SH-SY5Y (cell line): ENCODE results near the gene PTPRC.

ENCODE experiments used
- GATA2 ChIP-seq: IDR thresholded peaks from 2 replicates; pipeline ENCODE4 v1.6.1; 2011; ENCODE audit warnings: mild to moderate bottlenecking, low read depth, low read length
- GATA3 ChIP-seq: IDR thresholded peaks from 2 replicates; pipeline ENCODE4 v1.6.1; 2011; ENCODE audit warnings: low read depth, mild to moderate bottlenecking, low read length, moderate library complexity

PTPRC gene, protein sequence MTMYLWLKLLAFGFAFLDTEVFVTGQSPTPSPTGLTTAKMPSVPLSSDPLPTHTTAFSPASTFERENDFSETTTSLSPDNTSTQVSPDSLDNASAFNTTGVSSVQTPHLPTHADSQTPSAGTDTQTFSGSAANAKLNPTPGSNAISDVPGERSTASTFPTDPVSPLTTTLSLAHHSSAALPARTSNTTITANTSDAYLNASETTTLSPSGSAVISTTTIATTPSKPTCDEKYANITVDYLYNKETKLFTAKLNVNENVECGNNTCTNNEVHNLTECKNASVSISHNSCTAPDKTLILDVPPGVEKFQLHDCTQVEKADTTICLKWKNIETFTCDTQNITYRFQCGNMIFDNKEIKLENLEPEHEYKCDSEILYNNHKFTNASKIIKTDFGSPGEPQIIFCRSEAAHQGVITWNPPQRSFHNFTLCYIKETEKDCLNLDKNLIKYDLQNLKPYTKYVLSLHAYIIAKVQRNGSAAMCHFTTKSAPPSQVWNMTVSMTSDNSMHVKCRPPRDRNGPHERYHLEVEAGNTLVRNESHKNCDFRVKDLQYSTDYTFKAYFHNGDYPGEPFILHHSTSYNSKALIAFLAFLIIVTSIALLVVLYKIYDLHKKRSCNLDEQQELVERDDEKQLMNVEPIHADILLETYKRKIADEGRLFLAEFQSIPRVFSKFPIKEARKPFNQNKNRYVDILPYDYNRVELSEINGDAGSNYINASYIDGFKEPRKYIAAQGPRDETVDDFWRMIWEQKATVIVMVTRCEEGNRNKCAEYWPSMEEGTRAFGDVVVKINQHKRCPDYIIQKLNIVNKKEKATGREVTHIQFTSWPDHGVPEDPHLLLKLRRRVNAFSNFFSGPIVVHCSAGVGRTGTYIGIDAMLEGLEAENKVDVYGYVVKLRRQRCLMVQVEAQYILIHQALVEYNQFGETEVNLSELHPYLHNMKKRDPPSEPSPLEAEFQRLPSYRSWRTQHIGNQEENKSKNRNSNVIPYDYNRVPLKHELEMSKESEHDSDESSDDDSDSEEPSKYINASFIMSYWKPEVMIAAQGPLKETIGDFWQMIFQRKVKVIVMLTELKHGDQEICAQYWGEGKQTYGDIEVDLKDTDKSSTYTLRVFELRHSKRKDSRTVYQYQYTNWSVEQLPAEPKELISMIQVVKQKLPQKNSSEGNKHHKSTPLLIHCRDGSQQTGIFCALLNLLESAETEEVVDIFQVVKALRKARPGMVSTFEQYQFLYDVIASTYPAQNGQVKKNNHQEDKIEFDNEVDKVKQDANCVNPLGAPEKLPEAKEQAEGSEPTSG (N-terminal part only)

GRCh38 chr1:198638894-198639635 lies at the start of gene PTPRC:
PTPRC (plus strand) TSS chr1:198639040; CDS start chr1:198639269, 229 bp downstream.
- no peak for TF ChIP-seq GATA2
- TF ChIP-seq GATA3 = no peak

- TF ChIP-seq GATA3 = no peak
- no peak for TF ChIP-seq GATA2
Observed at GRCh38 chr1:198590454-198590853, 48.4 kb upstream of the PTPRC start.

- TF ChIP-seq GATA2 (no peak), GATA3 (no peak)
Observed at GRCh38 chr1:198595765-198596164, 43.1 kb upstream of the PTPRC start.

DNA sequence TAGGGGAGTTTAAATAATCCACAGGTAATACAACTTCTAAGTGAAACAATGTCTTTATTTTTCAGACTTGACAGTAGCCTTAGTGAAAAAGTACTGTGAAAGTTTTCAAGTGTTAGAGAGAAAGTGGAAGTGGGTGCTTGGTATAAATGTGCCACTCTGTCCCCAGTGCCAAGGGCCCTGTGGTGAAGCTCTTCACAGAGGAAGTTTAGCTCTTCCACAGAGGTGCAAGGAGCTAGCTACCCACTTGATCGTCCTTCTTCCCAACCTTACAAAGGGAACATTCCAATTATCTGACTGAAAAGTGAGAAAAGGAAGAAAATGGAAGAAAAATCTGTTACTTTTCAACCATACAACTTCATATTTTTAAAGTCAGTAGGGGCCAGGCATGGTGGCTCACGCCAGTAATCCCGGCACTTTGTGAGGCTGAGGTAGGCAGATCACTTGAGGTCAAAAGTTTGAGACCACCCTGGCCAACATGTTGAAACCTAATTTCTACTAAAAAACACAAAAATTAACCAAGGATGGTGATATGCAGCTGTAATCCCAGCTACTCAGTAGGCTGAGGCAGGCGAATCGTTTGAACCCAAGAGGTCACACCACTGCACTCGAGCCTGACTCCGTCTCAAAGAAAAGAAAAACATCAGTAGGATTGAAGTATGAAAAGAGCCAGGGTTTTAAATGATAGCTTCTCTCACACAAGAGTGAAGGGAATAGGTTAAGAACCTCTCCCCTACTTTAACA lies 41.0 kb upstream of the PTPRC start:
- TF ChIP-seq GATA3 (no peak), GATA2 (no peak)

GRCh38 chr1:198598796-198599321 lies 40.0 kb upstream of the PTPRC start:
- TF ChIP-seq GATA2 = no peak
- TF ChIP-seq GATA3 = no peak

DNA sequence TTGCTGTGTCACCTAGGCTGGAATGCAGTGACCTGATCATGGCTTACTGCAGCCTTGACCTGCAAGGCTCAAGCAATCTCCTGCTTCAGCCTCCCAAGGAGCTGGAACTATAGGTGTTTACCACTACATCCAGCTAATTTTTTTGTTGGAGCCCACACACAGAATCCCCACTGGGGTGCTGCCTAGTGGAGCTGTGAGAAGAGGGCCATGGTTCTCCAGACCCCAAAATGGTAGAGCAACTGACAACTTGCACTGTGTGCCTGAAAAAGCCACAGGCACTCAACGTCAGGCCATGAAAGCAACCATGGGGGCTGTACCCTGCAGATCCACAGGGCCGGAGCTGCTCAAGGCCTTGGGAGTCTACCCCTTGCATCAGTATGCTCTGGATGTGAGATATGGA lies 39.1 kb upstream of the PTPRC start:
- TF ChIP-seq GATA2 (no peak), GATA3 (no peak)

GRCh38 chr1:198600906-198601305 lies 37.9 kb upstream of the PTPRC start:
- TF ChIP-seq GATA3 = no peak
- TF ChIP-seq GATA2 = no peak

DNA sequence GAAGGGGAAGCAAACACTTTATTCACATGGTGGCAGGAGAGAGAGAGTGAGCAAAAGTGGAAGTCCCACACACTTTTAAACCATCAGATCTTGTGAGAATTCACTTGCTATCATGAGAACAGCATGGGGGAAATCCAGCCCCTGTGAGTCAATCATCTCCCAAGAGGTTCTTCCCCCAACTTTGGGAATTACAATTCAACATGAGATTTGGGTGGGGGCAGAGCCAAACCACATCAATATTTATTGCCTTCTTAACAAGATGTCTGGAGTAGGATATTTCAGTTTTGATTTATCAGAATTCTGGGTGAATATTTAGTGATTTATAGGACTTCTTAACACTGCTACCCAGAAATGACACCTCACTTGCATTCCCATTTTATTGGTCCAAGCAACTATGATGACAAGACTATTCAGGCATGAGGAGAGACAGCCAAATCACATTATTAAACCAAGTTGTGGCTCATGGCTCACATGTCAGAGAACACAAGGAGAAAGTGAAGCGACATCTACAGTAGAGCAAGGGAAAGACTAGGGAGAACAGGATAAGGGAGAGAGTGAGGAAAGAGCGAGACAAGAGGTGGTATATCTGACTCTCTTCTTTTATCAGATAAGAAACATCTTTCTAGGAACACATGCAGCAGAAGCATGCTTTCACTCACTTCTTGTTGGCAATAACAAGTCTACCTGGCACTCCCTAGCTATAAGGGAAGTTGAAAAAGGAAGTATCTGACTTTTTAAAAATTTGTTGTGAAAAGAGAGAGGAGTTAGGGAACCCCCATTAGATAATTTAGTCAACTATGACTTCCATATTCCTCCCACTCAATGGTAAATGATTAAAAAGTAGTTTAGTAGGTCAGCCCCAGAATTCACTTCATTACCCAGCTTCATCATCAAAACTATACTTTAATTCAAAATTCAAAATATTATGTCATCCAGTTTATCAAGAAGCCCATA lies 36.6 kb upstream of the PTPRC start:
- TF ChIP-seq GATA3 (no peak), GATA2 (no peak)

- TF ChIP-seq GATA2 (no peak), GATA3 (no peak)
Observed at GRCh38 chr1:198604975-198605374, 33.9 kb upstream of the PTPRC start.

- TF ChIP-seq GATA2 (no peak), GATA3 (no peak)
Observed at GRCh38 chr1:198605406-198605805, 33.4 kb upstream of the PTPRC start.

- no peak for TF ChIP-seq GATA2
- TF ChIP-seq GATA3 = no peak
Observed at GRCh38 chr1:198606020-198606438, 32.8 kb upstream of the PTPRC start.
